H54 (cell line): ENCODE data around the gene RAB11B.

Source experiments
- DNase-seq: peaks from one replicate; pipeline ENCODE4 v3.0.0; 2011; ENCODE audit warnings: low spot score, mixed read lengths; ENCODE audit not compliant: insufficient read length
- FAIRE-seq: peaks from 3 replicates; lab custom pipeline; 2011; peaks lifted over from hg19 to GRCh38; lab: Jason Lieb, UNC
- POLR2A ChIP-seq: IDR thresholded peaks from 2 replicates; pipeline ENCODE4 v1.6.1; 2011; ENCODE audit warnings: low read depth, mild to moderate bottlenecking, low read length

RAB11B gene

GRCh38 chr19:8444677-8445487 is 54.7 kb downstream of the RAB11B start, which contains the start of gene HNRNPM:
Gene HNRNPM, plus strand, starts transcription at chr19:8444975. Its CDS starts 24 bp downstream, at chr19:8444999.
- peak; percentile 95 for DNase-seq
- peak; percentile 89 for FAIRE-seq
- peak; percentile 78 for TF ChIP-seq POLR2A

- DNase-seq (peak; percentile 26), FAIRE-seq (no peak)
- no peak for TF ChIP-seq POLR2A
These were observed 55.4 kb downstream of the RAB11B start for GRCh38 chr19:8445488-8446001.

DNA sequence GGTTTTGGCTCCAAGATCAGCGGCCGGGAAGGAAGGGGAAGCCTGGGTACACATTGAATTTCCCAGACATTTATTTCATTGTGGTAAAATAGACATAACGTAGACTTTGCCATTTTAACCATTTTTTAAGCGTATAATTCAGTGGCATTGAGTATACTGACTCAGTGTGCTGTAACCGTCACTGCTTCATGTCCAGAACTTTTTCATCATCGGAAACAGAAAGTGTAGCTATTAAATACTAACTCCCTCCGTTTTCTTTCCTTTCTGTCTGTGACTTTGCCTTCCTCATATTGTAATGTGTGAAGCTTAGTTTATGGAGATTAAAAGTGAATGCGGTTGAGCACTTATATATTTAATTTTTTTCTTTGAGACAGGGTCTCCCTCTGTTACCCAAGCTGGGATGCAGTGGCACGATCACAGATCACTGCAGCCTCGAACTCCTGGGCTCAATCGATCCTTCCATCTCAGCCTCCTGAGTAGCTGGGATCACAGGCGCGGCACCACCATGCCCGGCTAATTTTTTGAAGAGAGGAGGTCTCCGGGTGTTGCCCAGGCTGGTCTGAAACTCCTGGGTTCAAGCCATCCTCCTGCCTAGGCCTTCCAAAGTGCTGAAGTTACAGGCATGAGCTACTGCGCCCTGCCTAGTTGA is 56.0 kb downstream of the RAB11B start:
- FAIRE-seq (no peak), DNase-seq (no peak)
- TF ChIP-seq POLR2A: no peak

- TF ChIP-seq POLR2A: no peak
- FAIRE-seq (no peak), DNase-seq (no peak)
These were observed 59.7 kb downstream of the RAB11B start for GRCh38 chr19:8449830-8450229.

DNA sequence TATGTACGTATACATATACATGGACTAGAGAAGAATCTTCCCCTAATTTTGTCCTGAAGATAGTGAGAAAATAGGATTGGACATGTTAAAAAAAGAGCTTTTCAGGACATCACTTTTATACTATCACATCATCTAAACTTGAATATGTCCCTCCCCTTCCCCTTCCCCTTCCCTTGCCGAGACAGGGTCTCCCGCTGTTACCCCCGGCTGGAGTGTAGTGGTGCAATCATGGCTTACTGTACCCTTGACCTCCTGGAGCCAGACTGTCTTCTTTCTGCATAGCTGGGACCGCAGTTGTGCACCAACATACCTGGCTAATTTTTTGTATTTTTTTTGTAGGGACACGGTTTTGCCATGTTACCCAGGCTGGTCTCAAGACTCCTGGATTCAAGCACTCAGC is 61.2 kb downstream of the RAB11B start:
- TF ChIP-seq POLR2A: no peak
- DNase-seq (no peak), FAIRE-seq (no peak)

GRCh38 chr19:8451885-8452284 is 61.7 kb downstream of the RAB11B start:
- DNase-seq: peak; percentile 50
- no peak for TF ChIP-seq POLR2A
- FAIRE-seq: peak; percentile 84

DNA sequence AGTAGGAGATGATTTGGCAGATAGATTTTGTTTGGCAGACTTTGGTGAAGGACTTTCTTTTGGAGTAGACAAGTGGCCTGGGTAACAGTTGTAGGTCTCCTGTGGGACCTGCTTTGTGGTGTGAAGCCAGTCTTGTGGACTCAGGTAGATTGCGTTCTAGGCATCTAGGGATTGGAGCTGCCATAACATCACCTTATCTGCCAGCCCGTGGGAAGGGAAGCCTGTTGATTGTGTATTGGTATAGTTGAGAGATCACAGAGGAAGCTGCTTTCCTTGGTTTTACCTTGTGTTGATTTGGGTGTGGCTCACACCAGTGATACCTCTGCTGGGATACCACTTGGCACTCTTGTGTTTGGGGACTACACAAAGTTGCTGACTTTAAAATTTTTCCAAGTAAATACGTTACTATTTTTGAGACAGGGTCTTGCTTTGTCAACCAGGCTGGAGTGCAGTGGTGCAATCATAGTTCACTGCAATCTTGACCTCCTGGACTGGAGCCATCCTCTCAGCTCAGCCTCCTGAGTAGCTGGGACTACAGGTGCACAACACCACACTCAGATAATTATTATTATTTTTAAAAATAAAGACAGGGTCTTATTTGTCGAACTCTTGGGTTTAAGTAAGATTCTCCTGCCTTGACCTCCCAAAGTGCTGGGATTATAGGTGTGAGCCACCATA is 62.4 kb downstream of the RAB11B start:
- DNase-seq (no peak), FAIRE-seq (no peak)
- no peak for TF ChIP-seq POLR2A

- DNase-seq: no peak
- no peak for FAIRE-seq
- TF ChIP-seq POLR2A: no peak
These were observed 63.5 kb downstream of the RAB11B start for GRCh38 chr19:8453616-8454015.
